Right lobe of liver (tissue), 6 donors: ENCODE results near the gene SH3RF2. TPM values are rescaled to one million over a fixed set of nuclear protein-coding genes. Genes with fewer than 3 reads are reported as not detected.

Experiments
- ATAC-seq, 4 donors: fragments of 200-7000 bp; cut with Tn5 transposase; one replicate each; pipeline ENCODE4 v1.9.1; 2020; ENCODE audit warnings: mild to moderate bottlenecking in 4 of 4, moderate library complexity in 4 of 4
- DNase-seq, 3 donors: peaks; one replicate each; pipeline ENCODE4 v3.0.0-alpha.2; 2020
- H3K27ac ChIP-seq, 3 donors: fragments of 200-600 bp; one replicate each; pipeline ENCODE4 v1.8.0; 2022
- H3K27me3 ChIP-seq, 2 donors: fragments of 200-600 bp; one replicate each; pipeline ENCODE4 v1.8.0; 2022
- H3K36me3 ChIP-seq, 4 donors: fragments of 200-600 bp; sonication (generic) in 1 of 4; one replicate each; pipeline versions ENCODE4 v1.5.1 to v1.8.0; 2017 to 2022; ENCODE audit warnings: control low read depth in 1 of 4
- H3K4me1 ChIP-seq, 4 donors: fragments of 200-600 bp; sonication (generic) in 1 of 4; one replicate each; pipeline versions ENCODE4 v1.5.1 to v1.8.0; 2017 to 2022; ENCODE audit warnings: control low read depth in 1 of 4
- H3K4me3 ChIP-seq, 3 donors: fragments of 200-600 bp; one replicate each; pipeline ENCODE4 v1.8.0; 2022
- H3K9me3 ChIP-seq, 4 donors: fragments of 200-600 bp; sonication (generic) in 1 of 4; one replicate each; pipeline versions ENCODE4 v1.5.1 to v1.8.0; 2017 to 2022; ENCODE audit warnings: control low read depth in 1 of 4
- POLR2A ChIP-seq: fragments of 450-650 bp; IDR thresholded peaks from one replicate; pipeline ENCODE4 v1.6.1; 2017; ENCODE audit warnings: antibody characterized with exemption, mild to moderate bottlenecking
- WGBS: methylation state at CpG from one replicate; pipeline ENCODE4 v1.1.6; 2018; ENCODE audit warnings: low coverage, low lambda C conversion rate; ENCODE audit not compliant: insufficient coverage; ENCODE audit errors: missing lambda C conversion rate; 5-methylcytosine and 5-hydroxymethylcytosine counted together
- intact Hi-C, 2 donors: fragments of 100-400 bp; cut with DNase I; formaldehyde crosslinking; loops; one replicate each; pipeline versions ENCODE4 v1.11.2 to v1.14.1; 2022
- total RNA-seq, 6 experiments: library from RNA; depleted of rRNA in 2 of 6; stranded (reverse); fragments of >200 nt in 2 of 6; fragmentation: NEBNext Ultra II Directional in 3 of 6; extraction: Animal tissue kit (Norgen Biotek cat#: 25700) in 3 of 6; gene quantifications; one replicate each; pipeline versions ENCODE4 v1.1.0 to v1.2.4, GENCODE V29; 2016 to 2023
- TF ChIP-seq, protein P1 (sequence below), 4 donors: fragments of 200-600 bp in 3 of 4; fragments of 450-650 bp in 1 of 4; IDR thresholded peaks; one replicate each; pipeline versions ENCODE4 v1.5.1 to v1.8.0; 2016 to 2022; ENCODE audit warnings: antibody characterized with exemption in 4 of 4, mild to moderate bottlenecking in 2 of 4
- donor health status: DM: no; HTN: yes; CAD: no.
- donor health status: DM: no; HTN: no; CAD: no.
- donor health status: DM: no; HTN: no; CAD: no.
- donor health status: DM: no; HTN: yes; CAD: no.
- donor health status: DM: no; HTN: yes; CAD: no.

SH3RF2 gene
- total RNA-seq, 6 experiments from 2014 or later = 2.7 to 20.6 (median 5.8) TPM

DNA sequence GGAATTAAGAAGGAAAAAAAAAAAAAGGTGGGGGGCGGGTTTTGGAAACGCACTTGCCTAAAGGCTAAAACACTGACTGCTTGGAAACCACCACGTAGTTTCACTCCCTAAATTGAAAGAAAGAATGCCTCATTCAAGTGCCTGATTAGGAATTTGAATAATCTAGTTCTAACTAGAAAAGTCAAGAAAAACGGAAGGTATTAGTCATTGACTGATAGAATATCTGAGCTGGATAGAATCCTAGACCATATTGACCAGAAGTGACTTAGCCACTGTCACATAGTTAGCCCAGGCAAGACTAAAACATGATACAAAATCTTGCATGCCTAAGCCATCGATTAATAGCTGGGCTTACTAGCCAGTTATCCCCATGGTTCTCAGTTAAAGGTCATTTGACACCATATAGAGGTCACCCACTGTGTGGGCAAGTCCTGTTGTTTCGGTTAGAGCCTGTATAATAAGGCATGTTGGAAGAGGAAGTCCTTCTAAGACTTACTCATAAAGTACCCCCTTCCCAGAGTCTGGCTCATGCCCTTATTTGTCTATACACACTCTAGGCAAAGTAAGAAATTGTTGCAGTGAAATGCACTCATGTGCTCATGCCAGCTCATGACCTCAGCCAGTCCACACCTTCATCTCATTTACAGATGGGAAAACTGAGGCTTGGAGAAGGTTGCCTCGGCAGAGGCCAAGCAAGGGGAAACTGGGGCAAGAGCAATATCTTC is 40.2 kb downstream of the SH3RF2 start:
- TF ChIP-seq POLR2A = no peak
- TF ChIP-seq, protein P1, sequence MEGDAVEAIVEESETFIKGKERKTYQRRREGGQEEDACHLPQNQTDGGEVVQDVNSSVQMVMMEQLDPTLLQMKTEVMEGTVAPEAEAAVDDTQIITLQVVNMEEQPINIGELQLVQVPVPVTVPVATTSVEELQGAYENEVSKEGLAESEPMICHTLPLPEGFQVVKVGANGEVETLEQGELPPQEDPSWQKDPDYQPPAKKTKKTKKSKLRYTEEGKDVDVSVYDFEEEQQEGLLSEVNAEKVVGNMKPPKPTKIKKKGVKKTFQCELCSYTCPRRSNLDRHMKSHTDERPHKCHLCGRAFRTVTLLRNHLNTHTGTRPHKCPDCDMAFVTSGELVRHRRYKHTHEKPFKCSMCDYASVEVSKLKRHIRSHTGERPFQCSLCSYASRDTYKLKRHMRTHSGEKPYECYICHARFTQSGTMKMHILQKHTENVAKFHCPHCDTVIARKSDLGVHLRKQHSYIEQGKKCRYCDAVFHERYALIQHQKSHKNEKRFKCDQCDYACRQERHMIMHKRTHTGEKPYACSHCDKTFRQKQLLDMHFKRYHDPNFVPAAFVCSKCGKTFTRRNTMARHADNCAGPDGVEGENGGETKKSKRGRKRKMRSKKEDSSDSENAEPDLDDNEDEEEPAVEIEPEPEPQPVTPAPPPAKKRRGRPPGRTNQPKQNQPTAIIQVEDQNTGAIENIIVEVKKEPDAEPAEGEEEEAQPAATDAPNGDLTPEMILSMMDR (IDR thresholded peaks at IDR 0.05) = no peak
- H3K36me3 ChIP-seq = no peaks in the 10 kb centered on the region
- H3K4me3 ChIP-seq = no peak overlapping the region
- ATAC-seq (peak in 1 of 4 donors; percentile 64), DNase-seq (no peak)
- no peaks in the 10 kb centered on the region for H3K9me3 ChIP-seq
- intact Hi-C loops = no loop called here
- peak overlapping the region; percentile 40 to 83 (median 79) for H3K27ac ChIP-seq
- WGBS = 57% methylated on average over 5 of the region's 7 CpGs
- H3K27me3 ChIP-seq = no peaks in the 10 kb centered on the region
- peaks cover 0 to 62% (median 25%) of the 10 kb centered on the region in 4 donors for H3K4me1 ChIP-seq

DNA sequence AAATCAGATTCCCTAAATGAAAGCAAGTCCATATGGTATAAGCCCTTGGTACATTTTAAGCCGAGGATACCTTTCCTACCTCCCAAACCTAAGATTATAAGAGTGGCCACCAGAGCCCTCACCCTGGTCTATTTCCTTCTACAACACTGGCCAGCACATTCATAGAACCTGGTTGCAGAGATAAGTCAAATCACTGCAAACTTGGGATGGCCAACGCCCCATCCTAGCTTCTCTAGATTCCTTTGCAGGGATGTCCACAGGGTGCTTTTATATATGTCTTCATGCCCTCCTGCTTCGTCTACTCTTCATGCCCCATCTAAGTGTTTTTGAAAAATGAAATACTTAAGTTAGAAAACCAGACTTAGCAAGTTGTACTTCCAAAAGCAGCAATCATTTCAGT is 41.8 kb downstream of the SH3RF2 start:
- H3K4me1 ChIP-seq = peaks cover 0 to 70% (median 34%) of the 10 kb centered on the region in 4 donors
- peak overlapping the region; percentile 49 to 83 (median 65) for H3K27ac ChIP-seq
- no peaks in the 10 kb centered on the region for H3K27me3 ChIP-seq
- DNase-seq (no peak), ATAC-seq (no peak)
- WGBS = 50% methylated on average over 3 of the region's 3 CpGs
- TF ChIP-seq, protein P1 (IDR thresholded peaks at IDR 0.05) = no peak
- TF ChIP-seq POLR2A = no peak
- H3K9me3 ChIP-seq = no peaks in the 10 kb centered on the region
- H3K4me3 ChIP-seq = no peak overlapping the region
- intact Hi-C loops = no loop called here
- H3K36me3 ChIP-seq = no peaks in the 10 kb centered on the region

DNA sequence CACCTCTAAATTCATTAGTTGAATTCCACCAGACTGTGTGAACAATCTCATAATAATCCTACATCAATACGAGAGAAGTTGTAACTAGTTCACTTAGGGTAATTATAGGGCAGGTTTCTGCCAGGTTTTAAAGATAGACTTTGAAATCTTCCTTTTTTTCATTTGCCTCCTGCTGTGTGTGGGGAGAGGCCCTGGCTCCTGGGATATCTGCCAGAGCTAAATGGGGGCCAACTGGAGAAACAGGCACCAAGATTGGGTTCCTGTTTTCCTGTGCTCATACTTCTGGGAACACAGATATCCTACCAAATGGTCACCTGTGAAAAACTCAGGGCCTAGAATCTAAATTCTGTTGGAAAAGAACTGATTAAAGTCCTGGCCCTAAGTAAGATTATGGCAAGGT is 42.3 kb downstream of the SH3RF2 start:
- ATAC-seq (peak; percentile 51 to 75 (median 71)), DNase-seq (peak; percentile 44 to 87 (median 74))

DNA sequence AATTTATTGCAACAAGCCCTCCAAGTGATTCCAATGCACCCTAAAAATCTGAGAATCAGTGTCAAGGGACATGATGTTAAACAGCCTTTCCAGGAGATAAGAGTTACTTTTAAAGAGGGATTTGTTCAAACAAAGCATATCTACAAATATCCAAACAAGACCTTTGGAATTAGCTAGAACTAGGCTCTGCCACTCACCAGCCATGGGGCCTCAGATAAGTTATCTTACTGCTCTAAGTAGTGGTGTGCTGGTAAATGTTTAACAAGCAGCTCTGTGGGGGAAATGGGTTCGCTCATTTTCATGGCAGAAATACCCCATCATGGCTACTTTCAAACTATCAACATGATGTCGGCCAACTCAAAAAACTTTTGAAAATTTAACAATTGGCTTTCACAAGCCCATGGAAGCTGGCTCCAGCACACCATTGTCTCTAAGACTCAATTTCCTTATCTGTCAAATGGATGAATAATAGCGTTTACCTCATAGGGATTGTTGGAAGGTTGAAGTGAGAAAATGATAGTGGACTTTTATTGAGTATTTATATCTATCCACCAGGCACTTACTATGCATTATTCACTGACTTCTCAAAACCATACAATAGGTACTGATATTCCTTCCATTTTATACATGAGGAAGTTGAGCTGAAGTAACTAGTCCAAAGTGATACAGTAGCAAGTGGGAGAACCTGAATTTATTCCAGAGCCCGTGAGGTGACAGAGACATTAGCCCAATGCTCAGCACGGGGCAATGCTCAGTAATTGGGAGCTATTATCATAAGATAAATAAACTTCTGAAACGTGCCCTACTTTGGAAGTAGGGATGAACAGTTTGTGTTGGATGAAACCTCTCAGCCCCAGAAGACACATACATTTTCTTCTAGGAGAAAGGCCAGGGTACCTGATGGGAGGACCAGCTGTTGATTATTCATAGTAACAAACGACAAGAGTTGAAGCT is 43.2 kb downstream of the SH3RF2 start:
- Histone ChIP-seq H3K9me3 (no peaks in the 10 kb centered on the region), H3K4me1 (peaks cover 0 to 71% (median 34%) of the 10 kb centered on the region in 4 donors), H3K27me3 (no peaks in the 10 kb centered on the region), H3K27ac (peak overlapping the region; percentile 49 to 83 (median 65)), H3K36me3 (no peaks in the 10 kb centered on the region), H3K4me3 (peak overlapping the region in 1 of 3 donors; percentile 27)
- ATAC-seq (peak; percentile 70 to 82 (median 77)), DNase-seq (peak; percentile 37 to 76 (median 57))
- WGBS = 27% methylated on average over 7 of the region's 7 CpGs
- TF ChIP-seq POLR2A = no peak
- TF ChIP-seq, protein P1 (IDR thresholded peaks at IDR 0.05) = no peak
- intact Hi-C loops = no loop called here

More for the DNA sequence above, 42.3 kb downstream of the SH3RF2 start:
- H3K4me3 ChIP-seq = peak overlapping the region in 1 of 3 donors; percentile 1
- H3K4me1 ChIP-seq = peaks cover 0 to 71% (median 34%) of the 10 kb centered on the region in 4 donors
- 24% methylated on average over 1 of the region's 1 CpG for WGBS
- no peaks in the 10 kb centered on the region for H3K27me3 ChIP-seq
- peak overlapping the region; percentile 49 to 83 (median 65) for H3K27ac ChIP-seq
- no peaks in the 10 kb centered on the region for H3K9me3 ChIP-seq
- intact Hi-C loops = no loop called here
- TF ChIP-seq, protein P1 (IDR thresholded peaks at IDR 0.05) = no peak
- no peak for TF ChIP-seq POLR2A
- H3K36me3 ChIP-seq = no peaks in the 10 kb centered on the region
